ENCODE data around the gene ZNF394.
A peak's percentile ranks its signal among the peaks of the same experiment; 100 is the strongest.

Gene ZNF394

DNA sequence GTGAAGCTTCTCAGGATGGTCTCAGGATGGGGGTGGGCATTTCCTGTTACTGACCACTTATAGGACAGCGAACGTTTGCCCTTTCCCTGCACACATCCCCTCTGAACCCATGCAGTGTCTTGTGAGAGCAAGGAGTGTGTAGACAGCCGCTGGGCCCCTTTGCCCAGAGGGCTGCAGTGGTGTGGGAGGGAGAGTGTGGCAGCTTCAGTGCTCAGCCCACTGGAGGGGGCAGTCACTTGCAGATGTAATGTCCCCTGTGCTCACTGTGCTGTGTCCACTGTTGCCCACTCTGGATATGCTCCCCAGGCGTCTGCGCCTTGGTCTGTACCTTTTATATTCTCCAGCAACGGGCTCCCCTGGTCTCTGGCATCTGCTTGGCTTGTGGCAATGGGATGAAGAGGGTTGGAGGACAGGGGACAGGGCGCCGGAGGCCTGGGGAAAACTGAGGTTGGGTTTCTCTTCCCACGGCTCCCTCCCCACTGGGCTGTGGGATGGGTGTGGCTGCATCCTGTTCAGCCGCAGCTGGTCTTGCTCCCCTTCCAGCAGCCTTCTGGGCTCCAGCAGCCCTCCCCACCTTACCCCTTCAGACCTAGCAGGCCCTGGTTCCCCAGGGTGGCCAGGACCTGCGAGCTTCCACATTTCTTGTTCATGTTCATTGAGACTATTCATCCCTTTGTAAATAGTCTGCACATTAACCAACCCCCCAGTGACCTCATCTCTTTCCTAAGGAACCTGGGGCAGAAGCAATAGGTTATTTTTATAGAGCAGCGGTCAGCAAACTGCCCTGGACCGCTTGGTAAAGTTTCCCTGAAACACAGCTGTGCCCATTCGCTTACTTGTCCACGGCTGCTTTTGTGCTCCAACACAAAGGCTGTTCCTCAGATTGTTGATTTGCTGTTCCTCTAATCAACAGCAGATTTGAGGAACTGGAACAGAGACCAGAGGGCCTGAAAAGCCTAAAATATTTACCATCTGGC lies 21.3 kb downstream of the ZNF394 start:
- ChIA-PET POLR2A (no interaction called here), CTCF (no interaction called here)
- H3K4me3 ChIP-seq (ENCODE audit: low read depth, low read length) = no peak overlapping the region
- TF ChIP-seq, protein P1, sequence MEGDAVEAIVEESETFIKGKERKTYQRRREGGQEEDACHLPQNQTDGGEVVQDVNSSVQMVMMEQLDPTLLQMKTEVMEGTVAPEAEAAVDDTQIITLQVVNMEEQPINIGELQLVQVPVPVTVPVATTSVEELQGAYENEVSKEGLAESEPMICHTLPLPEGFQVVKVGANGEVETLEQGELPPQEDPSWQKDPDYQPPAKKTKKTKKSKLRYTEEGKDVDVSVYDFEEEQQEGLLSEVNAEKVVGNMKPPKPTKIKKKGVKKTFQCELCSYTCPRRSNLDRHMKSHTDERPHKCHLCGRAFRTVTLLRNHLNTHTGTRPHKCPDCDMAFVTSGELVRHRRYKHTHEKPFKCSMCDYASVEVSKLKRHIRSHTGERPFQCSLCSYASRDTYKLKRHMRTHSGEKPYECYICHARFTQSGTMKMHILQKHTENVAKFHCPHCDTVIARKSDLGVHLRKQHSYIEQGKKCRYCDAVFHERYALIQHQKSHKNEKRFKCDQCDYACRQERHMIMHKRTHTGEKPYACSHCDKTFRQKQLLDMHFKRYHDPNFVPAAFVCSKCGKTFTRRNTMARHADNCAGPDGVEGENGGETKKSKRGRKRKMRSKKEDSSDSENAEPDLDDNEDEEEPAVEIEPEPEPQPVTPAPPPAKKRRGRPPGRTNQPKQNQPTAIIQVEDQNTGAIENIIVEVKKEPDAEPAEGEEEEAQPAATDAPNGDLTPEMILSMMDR (IDR thresholded peaks at IDR 0.05; ENCODE audit: insufficient read depth, low read length, missing control alignments) = no peak
- DNase-seq (ENCODE audit: low read depth, low spot score) = no peak

DNA sequence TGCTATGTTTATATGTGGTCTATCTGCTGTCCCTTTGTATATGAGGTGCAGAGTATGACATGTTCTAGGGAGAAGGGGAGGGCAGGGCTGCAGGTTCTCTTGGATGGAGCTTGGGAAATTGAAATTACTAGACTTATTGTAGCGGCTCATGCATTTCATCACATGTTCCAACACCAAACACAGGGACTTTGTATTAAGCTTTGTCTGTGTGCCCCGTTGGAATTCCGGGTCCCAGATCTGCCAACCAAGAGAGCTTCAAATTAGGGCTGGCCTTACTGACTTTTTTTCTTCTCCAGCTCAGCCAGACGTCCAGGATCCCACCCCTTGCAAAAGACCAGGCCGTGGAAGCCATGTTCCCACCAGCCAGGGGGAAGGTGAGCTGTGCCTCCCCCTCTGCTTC lies 24.0 kb downstream of the ZNF394 start:
- DNase-seq (ENCODE audit: low read depth, low spot score) = no peak
- ChIA-PET CTCF (no interaction called here), POLR2A (interaction anchor here (0.8 kb wide), 1 partner anchor 83 kb away, joined by 3 read pairs; no protein-coding TSS in a partner anchor)
- TF ChIP-seq, protein P1 (IDR thresholded peaks at IDR 0.05; ENCODE audit: insufficient read depth, low read length, missing control alignments) = no peak
- H3K4me3 ChIP-seq (ENCODE audit: low read depth, low read length) = no peak overlapping the region

DNA sequence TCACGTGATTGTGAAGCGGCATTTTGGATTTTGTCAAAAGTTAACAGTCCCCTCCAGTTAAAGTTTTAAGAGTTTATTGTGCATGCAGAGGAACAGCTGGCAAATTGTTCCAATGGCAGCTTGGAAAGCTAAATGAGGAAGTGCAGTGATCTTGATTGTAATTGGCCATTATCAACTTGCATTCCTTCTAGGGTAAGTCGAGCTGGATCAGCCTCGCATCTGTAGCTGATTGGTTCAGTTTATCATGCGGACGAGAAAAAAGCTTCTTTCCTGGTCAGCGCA lies 26.8 kb downstream of the ZNF394 start:
- TF ChIP-seq, protein P1 (IDR thresholded peaks at IDR 0.05; ENCODE audit: insufficient read depth, low read length, missing control alignments) = no peak
- ChIA-PET CTCF (interaction anchor here (0.7 to 1.7 kb wide), 3 partner anchors 8 to 48 kb away, joined by 3 to 5 read pairs (median 5); partner anchors contain the start of gene ZNF394), POLR2A (interaction anchor here (0.8 kb wide), 1 partner anchor 31 kb away, joined by 3 read pairs; the partner anchor contains the start of gene ZKSCAN5)
- DNase-seq (ENCODE audit: low read depth, low spot score) = peak; percentile 52
- H3K4me3 ChIP-seq (ENCODE audit: low read depth, low read length) = peak overlapping the region; percentile 93

DNA sequence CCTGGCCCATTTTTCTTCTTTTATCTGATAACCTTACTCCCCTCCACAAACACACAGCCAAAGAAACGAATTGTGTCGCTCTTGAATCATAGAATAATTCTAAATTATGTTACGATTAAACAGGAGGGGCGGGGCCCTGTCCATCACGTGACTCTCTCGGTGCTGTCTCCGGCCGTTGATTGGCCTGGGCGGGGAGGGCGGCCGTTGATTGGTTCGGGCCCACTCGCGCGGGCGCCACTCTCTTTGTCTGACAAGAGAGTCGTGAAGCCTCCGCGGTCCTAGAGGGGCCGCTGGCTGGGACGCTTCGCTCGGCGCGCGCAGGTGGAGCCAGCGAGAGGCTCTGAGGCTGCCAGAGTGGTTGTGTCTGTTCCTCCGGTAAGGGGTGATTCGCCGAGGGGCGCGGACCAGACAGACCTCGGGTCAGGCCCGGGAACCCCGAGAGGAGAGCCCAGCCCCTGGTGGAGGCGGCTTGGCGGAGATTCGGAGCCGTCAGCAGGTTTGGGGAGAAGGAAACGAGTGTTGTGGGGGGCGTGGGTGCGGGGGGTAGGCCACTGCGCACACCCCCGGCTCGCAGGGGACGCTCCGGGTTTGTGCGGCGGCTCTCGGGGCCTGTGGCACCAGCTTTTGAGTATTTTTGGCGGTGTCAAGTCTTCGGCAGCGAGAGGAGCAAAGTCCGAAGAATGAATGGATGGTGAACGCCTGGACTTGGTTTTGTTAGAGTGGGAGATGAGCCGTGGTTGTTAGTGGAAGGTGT lies 27.3 kb downstream of the ZNF394 start, which contains the start of gene ZNF789:
ZNF789 (plus strand) TSS at position 330 of the 754 bp plus-strand sequence. CDS start 3,567 bp downstream, outside the sequence.
- peak within 1 kb of the TSS; percentile 93 for H3K4me3 ChIP-seq (ENCODE audit: low read depth, low read length)
- ChIA-PET POLR2A (interaction anchor here (0.8 kb wide), 1 partner anchor 32 kb away, joined by 3 read pairs; the partner anchor contains the start of gene ZKSCAN5), CTCF (interaction anchor here (0.7 to 1.7 kb wide), 3 partner anchors 8 to 48 kb away, joined by 3 to 5 read pairs (median 5); partner anchors contain the start of gene ZNF394)
- peak; percentile 75 for DNase-seq (ENCODE audit: low read depth, low spot score)
- TF ChIP-seq, protein P1 (IDR thresholded peaks at IDR 0.05; ENCODE audit: insufficient read depth, low read length, missing control alignments) = no peak

DNA sequence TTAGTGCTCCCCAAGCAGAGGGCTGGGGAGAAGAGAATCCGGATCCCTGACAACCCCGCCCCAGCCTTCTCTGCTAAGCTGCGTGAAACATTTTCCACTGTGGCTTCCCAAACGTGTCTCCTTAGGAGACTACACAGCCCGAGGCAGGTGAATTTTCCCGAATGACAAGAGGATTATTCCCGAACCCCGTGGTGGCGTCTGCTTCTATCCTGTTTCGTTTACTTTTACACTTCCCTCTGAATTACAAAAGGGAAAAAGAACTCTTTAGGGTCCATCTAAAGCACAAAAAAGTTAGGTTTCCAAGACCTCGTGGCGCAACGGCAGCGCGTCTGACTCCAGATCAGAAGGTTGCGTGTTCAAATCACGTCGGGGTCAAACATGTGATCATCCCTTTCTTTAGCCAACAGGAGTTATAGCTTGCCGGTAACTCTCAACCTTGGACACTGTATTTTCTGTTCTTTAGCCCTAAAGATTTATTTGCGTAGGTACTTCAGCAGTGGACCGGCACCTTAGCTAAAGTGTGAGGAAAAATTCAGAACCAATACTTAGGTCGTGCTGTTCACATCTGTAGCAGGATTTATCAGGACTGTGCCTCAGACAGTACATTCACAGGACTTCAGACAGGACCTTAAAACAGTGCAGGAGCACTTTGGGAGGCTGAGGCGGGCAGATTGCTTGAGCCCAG lies 30.6 kb downstream of the ZNF394 start:
- H3K4me3 ChIP-seq (ENCODE audit: low read depth, low read length) = no peak overlapping the region
- TF ChIP-seq, protein P1 (IDR thresholded peaks at IDR 0.05; ENCODE audit: insufficient read depth, low read length, missing control alignments) = no peak
- CTCF ChIA-PET = no interaction called here
- no peak for DNase-seq (ENCODE audit: low read depth, low spot score)
- POLR2A ChIA-PET = interaction anchor here (0.5 kb wide), 1 partner anchor 47 kb away, joined by 3 read pairs; no protein-coding TSS in a partner anchor
